ENCODE data around the gene GRAMD1B. TPM values are rescaled to one million over a fixed set of nuclear protein-coding genes. Genes with fewer than 3 reads are reported as not detected.

GRAMD1B gene
- total RNA-seq, 1 donor from 2014 or later = 1.4 TPM

DNA sequence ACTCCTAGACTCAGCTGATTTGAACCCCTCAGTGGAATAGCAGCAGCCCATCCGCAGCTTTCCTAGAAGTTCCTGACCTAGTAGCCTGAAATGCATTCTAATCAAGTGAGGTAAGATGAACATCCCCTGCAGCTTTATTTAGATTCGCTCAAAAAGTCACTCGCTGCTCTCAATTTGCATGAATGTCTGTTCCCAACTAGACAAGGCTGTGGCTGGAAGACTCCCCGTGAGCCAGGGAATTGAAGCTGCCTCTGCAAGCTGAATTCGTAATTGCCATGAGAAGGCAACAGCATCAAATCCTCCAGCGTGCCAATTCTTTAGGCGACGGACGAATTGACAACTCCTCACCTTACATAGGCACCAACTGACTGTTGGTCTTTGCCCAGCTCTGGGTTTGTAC, 241.5 kb downstream of the GRAMD1B start:
- H3K4me3 ChIP-seq = no peak overlapping the region
- H3K9me3 ChIP-seq = no peaks in the 10 kb centered on the region
- intact Hi-C loops (cut with DNase I) = no loop called here
- no peak for TF ChIP-seq CTCF (IDR thresholded peaks at IDR 0.05)
- no peaks in the 10 kb centered on the region for H3K36me3 ChIP-seq
- H3K27me3 ChIP-seq = no peaks in the 10 kb centered on the region
- DNase-seq (ENCODE audit: low spot score in 2 of 2) = no peak
- no peaks in the 10 kb centered on the region for H3K4me1 ChIP-seq
- H3K27ac ChIP-seq = no peak overlapping the region

DNA sequence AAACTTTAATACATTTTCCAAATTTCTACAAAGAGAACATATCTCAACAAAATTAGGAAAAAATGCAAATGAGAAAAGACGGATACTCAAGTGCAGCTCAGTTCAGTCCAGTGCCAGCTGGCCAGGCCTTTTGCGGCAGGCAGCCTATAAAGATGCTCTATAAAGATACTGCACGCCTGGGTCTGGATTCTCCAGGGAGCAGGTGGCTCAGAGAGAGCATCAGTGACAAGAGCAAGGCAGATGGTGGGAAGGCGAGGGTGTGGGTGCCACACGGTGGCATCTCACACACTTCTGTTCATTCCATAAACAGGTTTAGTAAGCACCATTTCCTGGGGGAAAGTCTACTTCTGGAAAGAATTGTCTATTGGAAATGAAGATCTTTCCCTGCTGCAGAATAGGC, 242.5 kb downstream of the GRAMD1B start:
- intact Hi-C loops (cut with DNase I) = no loop called here
- no peak for DNase-seq (ENCODE audit: low spot score in 2 of 2)
- H3K27me3 ChIP-seq = no peaks in the 10 kb centered on the region
- H3K9me3 ChIP-seq = no peaks in the 10 kb centered on the region
- TF ChIP-seq CTCF (IDR thresholded peaks at IDR 0.05) = no peak
- H3K27ac ChIP-seq = no peak overlapping the region
- H3K36me3 ChIP-seq = no peaks in the 10 kb centered on the region
- no peak overlapping the region for H3K4me3 ChIP-seq
- no peaks in the 10 kb centered on the region for H3K4me1 ChIP-seq

DNA sequence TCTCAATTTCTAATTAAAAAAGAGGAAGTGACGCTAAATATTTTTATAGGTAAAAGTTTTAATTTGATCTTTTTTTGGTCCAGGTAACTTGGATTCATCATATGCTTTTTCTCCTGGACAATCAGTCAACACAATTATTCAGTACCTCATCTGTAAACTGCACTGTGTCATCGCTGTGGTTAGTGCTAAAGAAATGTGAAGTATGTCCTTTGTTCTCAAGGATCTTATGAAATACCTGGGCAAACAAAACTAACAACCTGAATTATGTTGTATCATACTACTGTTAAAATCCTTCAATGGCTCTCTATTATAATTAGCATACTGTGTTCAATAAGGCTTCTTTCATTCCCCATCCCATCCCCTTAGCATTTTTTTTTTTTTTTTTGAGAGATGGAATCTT, 244.2 kb downstream of the GRAMD1B start:
- Histone ChIP-seq H3K4me1 (no peaks in the 10 kb centered on the region), H3K4me3 (no peak overlapping the region), H3K27me3 (no peaks in the 10 kb centered on the region), H3K36me3 (no peaks in the 10 kb centered on the region), H3K27ac (no peak overlapping the region), H3K9me3 (no peaks in the 10 kb centered on the region)
- DNase-seq (ENCODE audit: low spot score in 2 of 2) = no peak
- intact Hi-C loops (cut with DNase I) = no loop called here
- TF ChIP-seq CTCF (IDR thresholded peaks at IDR 0.05) = no peak

Other genes with a start within 250 kb of the GRAMD1B start
- gene CLMP, start 235.0 kb upstream of the GRAMD1B start, total RNA-seq = 70.6 TPM
- gene SCN3B, start 224.4 kb downstream of the GRAMD1B start, total RNA-seq = 4.7 TPM